Lung (tissue), 12 donors: Measurements from ENCODE around the gene KRT37. TPM values are rescaled to one million over a fixed set of nuclear protein-coding genes. Genes with fewer than 3 reads are reported as not detected.

ENCODE experiments used
- ATAC-seq: fragments of 200-7000 bp; cut with Tn5 transposase; one replicate; pipeline ENCODE4 v1.9.1; 2020; ENCODE audit warnings: moderate number of reproducible peaks; ENCODE audit not compliant: insufficient read depth, low FRiP score
- DNase-seq, 3 donors: peaks; one replicate each; pipeline ENCODE4 v3.0.0-alpha.2; 2013 to 2017
- H3K27ac ChIP-seq, 2 donors: one replicate each; pipeline ENCODE4 v1.5.1; 2013; ENCODE audit warnings: mild to moderate bottlenecking in 2 of 2, moderate library complexity in 2 of 2, control low read depth in 1 of 2, inconsistent platforms in 1 of 2, low read depth in 1 of 2, low read length in 1 of 2
- H3K27me3 ChIP-seq, 3 donors: one replicate each; pipeline ENCODE4 v1.5.1; 2013; ENCODE audit warnings: low read length in 2 of 3; ENCODE audit not compliant: control insufficient read depth in 3 of 3, insufficient read depth in 3 of 3
- H3K36me3 ChIP-seq, 4 donors: one replicate each; pipeline ENCODE4 v1.5.1; 2013; ENCODE audit warnings: low read length in 4 of 4, mild to moderate bottlenecking in 1 of 4, moderate library complexity in 1 of 4; ENCODE audit not compliant: control insufficient read depth in 4 of 4, insufficient read depth in 4 of 4
- H3K4me1 ChIP-seq, 5 donors: one replicate each; pipeline ENCODE4 v1.5.1; 2013; ENCODE audit warnings: low read length in 5 of 5, mild to moderate bottlenecking in 2 of 5, moderate library complexity in 1 of 5; ENCODE audit not compliant: control insufficient read depth in 5 of 5, insufficient read depth in 5 of 5
- H3K4me3 ChIP-seq: one replicate; pipeline ENCODE4 v1.5.1; 2013; ENCODE audit warnings: mild to moderate bottlenecking, control low read depth, moderate library complexity
- H3K9ac ChIP-seq, 2 donors: one replicate each; pipeline ENCODE4 v1.5.1; 2013; ENCODE audit warnings: low read length in 2 of 2, control low read depth in 1 of 2; ENCODE audit not compliant: insufficient read depth in 1 of 2
- H3K9me3 ChIP-seq, 4 donors: one replicate each; pipeline ENCODE4 v1.5.1; 2013; ENCODE audit warnings: low read length in 3 of 4, mild to moderate bottlenecking in 1 of 4, moderate library complexity in 1 of 4; ENCODE audit not compliant: control insufficient read depth in 4 of 4, insufficient read depth in 3 of 4
- CTCF ChIP-seq: IDR thresholded peaks from 2 replicates; pipeline ENCODE4 v1.5.1; 2012; ENCODE audit warnings: mild to moderate bottlenecking; ENCODE audit errors: control extremely low read depth, extremely low read depth
- WGBS, 2 donors: extraction: QIAGEN DNeasy Blood & Tissue Kit; methylation state at CpG; one replicate each; pipeline ENCODE4 v1.1.7; 2013; 5-methylcytosine and 5-hydroxymethylcytosine counted together
- polyA plus RNA-seq, 2 donors: library from polyadenylated mRNA; stranded (reverse); fragments of 200-250 nt; gene quantifications; one replicate each; pipeline ENCODE4 v1.2.1, GENCODE V29; 2013
- total RNA-seq, 2 donors: library from RNA; depleted of rRNA in 1 of 2; stranded (reverse); fragments of >200 nt in 1 of 2; gene quantifications; one replicate each; pipeline ENCODE4 v1.2.1, GENCODE V29; 2014 to 2021
- donor health status: control.
- donor health status: control.
- donor health status: Bipolar disorder and iron deficiency.
- donor health status: healthy.
- donor health status: DM: yes; HTN: yes; CAD: no.

KRT37 gene
- total and polyA plus RNA-seq, 4 donors: not detected

GRCh38 chr17:41416479-41416878 lies 7.9 kb downstream of the KRT37 start:
- 91 to 96% methylated on average over 5 of the region's 5 CpGs for WGBS, 2 donors
- Histone ChIP-seq H3K9me3 (peaks cover 0 to 1% (median 0%) of the 10 kb centered on the region in 4 donors), H3K4me3 (no peak overlapping the region), H3K27ac (no peak overlapping the region), H3K27me3 (no peaks in the 10 kb centered on the region), H3K4me1 (peaks cover 0 to 1% (median 0%) of the 10 kb centered on the region in 5 donors), H3K36me3 (no peaks in the 10 kb centered on the region), H3K9ac (no peak overlapping the region)
- no peak for ATAC-seq
- TF ChIP-seq CTCF: no peak
- no peak for DNase-seq

- H3K9me3 ChIP-seq: peaks cover 0 to 1% (median 0%) of the 10 kb centered on the region in 4 donors
- no peak overlapping the region for H3K4me3 ChIP-seq
- no peak overlapping the region for H3K9ac ChIP-seq
- ATAC-seq (no peak), DNase-seq (no peak)
- 79 to 84% methylated on average over 3 of the region's 3 CpGs for WGBS, 2 donors
- H3K27me3 ChIP-seq: no peaks in the 10 kb centered on the region
- no peak overlapping the region for H3K27ac ChIP-seq
- no peak for TF ChIP-seq CTCF
- H3K36me3 ChIP-seq: no peaks in the 10 kb centered on the region
- H3K4me1 ChIP-seq: peaks cover 0 to 1% (median 0%) of the 10 kb centered on the region in 5 donors
Measured at GRCh38 chr17:41415833-41416335, 8.5 kb downstream of the KRT37 start.

- 75 to 79% methylated on average over 4 of the region's 4 CpGs for WGBS, 2 donors
- H3K9me3 ChIP-seq: peaks cover 0 to 1% (median 0%) of the 10 kb centered on the region in 4 donors
- no peaks in the 10 kb centered on the region for H3K27me3 ChIP-seq
- DNase-seq: no peak
- H3K4me1 ChIP-seq: peaks cover 0 to 1% (median 0%) of the 10 kb centered on the region in 5 donors
- no peak overlapping the region for H3K27ac ChIP-seq
- no peak for ATAC-seq
- no peaks in the 10 kb centered on the region for H3K36me3 ChIP-seq
- H3K4me3 ChIP-seq: no peak overlapping the region
- TF ChIP-seq CTCF: no peak
- no peak overlapping the region for H3K9ac ChIP-seq
Measured at GRCh38 chr17:41415411-41415810, 9.0 kb downstream of the KRT37 start.

GRCh38 chr17:41413982-41414381 lies 10.4 kb downstream of the KRT37 start:
- 87 to 89% methylated on average over 2 of the region's 2 CpGs for WGBS, 2 donors

More at GRCh38 chr17:41413982-41414381, 10.4 kb downstream of the KRT37 start:
- no peak overlapping the region for H3K27ac ChIP-seq
- no peaks in the 10 kb centered on the region for H3K27me3 ChIP-seq
- no peak for ATAC-seq
- H3K4me1 ChIP-seq: peaks cover 0 to 1% (median 0%) of the 10 kb centered on the region in 5 donors
- no peak overlapping the region for H3K9ac ChIP-seq
- no peak for TF ChIP-seq CTCF
- peaks cover 0 to 1% (median 0%) of the 10 kb centered on the region in 4 donors for H3K9me3 ChIP-seq
- no peak overlapping the region for H3K4me3 ChIP-seq
- no peaks in the 10 kb centered on the region for H3K36me3 ChIP-seq
- no peak for DNase-seq
